ENCODE data around the gene TP63. TPM values are rescaled to one million over a fixed set of nuclear protein-coding genes. Genes with fewer than 3 reads are reported as not detected.

TP63 gene
- total RNA-seq, 1 donor from 2014 or later: not detected

GRCh38 chr3:189685291-189685690 lies 54.1 kb downstream of the TP63 start:
- Histone ChIP-seq H3K4me1 (no peaks in the 10 kb centered on the region), H3K4me3 (no peak overlapping the region), H3K27me3 (no peaks in the 10 kb centered on the region), H3K27ac (no peak overlapping the region), H3K9me3 (no peaks in the 10 kb centered on the region), H3K36me3 (no peaks in the 10 kb centered on the region)
- TF ChIP-seq CTCF (IDR thresholded peaks at IDR 0.05): no peak
- no peak for DNase-seq (ENCODE audit: low spot score in 2 of 2)
- intact Hi-C loops (cut with DNase I): no loop called here

DNA sequence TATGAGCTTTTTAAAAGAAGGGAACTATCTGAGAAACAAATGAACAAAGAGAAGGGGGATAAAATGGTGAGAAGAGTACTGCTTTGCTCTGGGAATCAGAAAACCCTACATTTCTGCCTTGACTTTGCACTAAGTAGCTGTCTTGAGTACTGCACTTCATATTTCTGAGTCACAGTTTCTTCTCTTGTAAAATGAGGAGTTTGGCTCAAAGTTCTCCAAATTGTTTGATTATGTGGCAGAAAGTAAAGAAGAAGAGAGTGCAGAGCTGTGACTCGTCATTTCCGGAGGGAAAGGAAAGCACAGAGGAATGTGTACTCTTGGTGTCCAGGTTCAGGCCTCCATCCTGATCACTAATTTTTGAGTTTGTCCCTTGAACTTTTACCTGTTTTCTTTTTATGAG lies 54.7 kb downstream of the TP63 start:
- Histone ChIP-seq H3K4me3 (no peak overlapping the region), H3K27me3 (no peaks in the 10 kb centered on the region), H3K27ac (no peak overlapping the region), H3K9me3 (no peaks in the 10 kb centered on the region), H3K36me3 (no peaks in the 10 kb centered on the region), H3K4me1 (no peaks in the 10 kb centered on the region)
- no peak for TF ChIP-seq CTCF (IDR thresholded peaks at IDR 0.05)
- no peak for DNase-seq (ENCODE audit: low spot score in 2 of 2)
- intact Hi-C loops (cut with DNase I): no loop called here

- no peaks in the 10 kb centered on the region for H3K27me3 ChIP-seq
- no peak overlapping the region for H3K4me3 ChIP-seq
Measured at GRCh38 chr3:189687475-189687874, 56.3 kb downstream of the TP63 start.

DNA sequence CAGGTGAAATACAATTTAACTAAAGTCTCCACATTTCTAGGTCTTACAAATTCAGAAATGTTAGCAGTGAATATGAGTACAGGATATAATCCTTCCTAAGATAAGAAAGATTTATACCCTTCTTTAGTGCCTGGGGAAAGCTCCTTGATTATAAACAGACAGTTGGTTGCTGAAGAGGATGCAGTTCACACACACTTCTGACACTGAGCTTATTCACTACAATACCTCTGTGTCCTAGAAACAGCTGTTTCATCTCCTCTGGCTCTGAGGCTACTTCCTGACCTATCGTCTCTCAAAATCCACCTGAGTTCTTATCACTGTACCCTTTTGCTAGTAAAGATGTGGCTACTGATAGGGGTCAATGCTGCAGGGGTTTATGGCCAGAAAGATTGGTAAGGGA lies 57.1 kb downstream of the TP63 start:
- H3K9me3 ChIP-seq: no peaks in the 10 kb centered on the region
- H3K36me3 ChIP-seq: no peaks in the 10 kb centered on the region
- no peak for TF ChIP-seq CTCF (IDR thresholded peaks at IDR 0.05)
- H3K27ac ChIP-seq: no peak overlapping the region
- DNase-seq (ENCODE audit: low spot score in 2 of 2): no peak
- H3K4me3 ChIP-seq: no peak overlapping the region
- intact Hi-C loops (cut with DNase I): no loop called here
- no peaks in the 10 kb centered on the region for H3K4me1 ChIP-seq
- H3K27me3 ChIP-seq: no peaks in the 10 kb centered on the region

More at GRCh38 chr3:189687475-189687874, 56.3 kb downstream of the TP63 start:
- Histone ChIP-seq H3K36me3 (no peaks in the 10 kb centered on the region), H3K9me3 (no peaks in the 10 kb centered on the region), H3K27ac (no peak overlapping the region), H3K4me1 (no peaks in the 10 kb centered on the region)
- TF ChIP-seq CTCF (IDR thresholded peaks at IDR 0.05): no peak
- no peak for DNase-seq (ENCODE audit: low spot score in 2 of 2)
- intact Hi-C loops (cut with DNase I): no loop called here

DNA sequence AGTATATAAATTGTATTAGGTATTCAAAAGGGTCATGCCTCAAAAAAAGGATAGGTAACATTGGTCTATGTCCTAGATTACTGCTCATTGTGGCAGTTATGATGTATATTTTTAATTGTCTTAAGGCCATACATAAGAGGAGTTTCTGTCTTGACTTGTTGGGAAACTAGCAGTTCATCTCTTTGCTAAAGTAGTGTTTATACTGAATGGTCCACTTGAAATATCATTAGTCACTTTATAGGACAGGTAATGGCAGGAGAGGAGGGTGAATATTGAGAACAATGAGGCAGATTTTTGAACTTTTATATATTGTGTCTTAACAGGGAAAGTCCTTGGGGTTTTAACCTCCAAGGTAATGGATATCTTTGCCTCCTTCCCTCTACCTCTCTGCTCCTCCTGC lies 58.4 kb downstream of the TP63 start:
- H3K27me3 ChIP-seq: no peaks in the 10 kb centered on the region
- no peak for DNase-seq (ENCODE audit: low spot score in 2 of 2)
- intact Hi-C loops (cut with DNase I): no loop called here

More for the DNA sequence above, 58.4 kb downstream of the TP63 start:
- no peaks in the 10 kb centered on the region for H3K36me3 ChIP-seq
- no peak overlapping the region for H3K4me3 ChIP-seq
- no peak for TF ChIP-seq CTCF (IDR thresholded peaks at IDR 0.05)
- H3K9me3 ChIP-seq: no peaks in the 10 kb centered on the region
- no peak overlapping the region for H3K27ac ChIP-seq
- H3K4me1 ChIP-seq: no peaks in the 10 kb centered on the region

Measured in ascending aorta (tissue), 2 donors.